B cell (primary cell): Measurements from ENCODE around the gene CDKAL1. TPM values are rescaled to one million over a fixed set of nuclear protein-coding genes. Genes with fewer than 3 reads are reported as not detected.

Experiments used
- ATAC-seq: fragments of 200-7000 bp; cut with Tn5 transposase; one replicate; pipeline ENCODE4 v1.10.0; 2021; ENCODE audit warnings: low read depth, mild to moderate bottlenecking, moderate number of reproducible peaks, moderate library complexity
- CTCF ChIA-PET: fragments of 350-600 bp; sonication (Branson Sonifier 250); formaldehyde crosslinking; loops from one replicate; lab custom pipeline; 2021; ENCODE audit warnings: antibody characterized with exemption, inconsistent platforms; lab: Charles Lee
- POLR2A ChIA-PET: fragments of 350-600 bp; sonication (Branson Sonifier 250); formaldehyde crosslinking; loops from one replicate; lab custom pipeline; 2021; ENCODE audit warnings: antibody characterized with exemption; lab: Charles Lee
- DNase-seq: peaks from one replicate; pipeline ENCODE4 v3.0.0; 2013
- H2AFZ ChIP-seq: 2 replicates; pipeline ENCODE4 v1.6.1; 2012; ENCODE audit warnings: mild to moderate bottlenecking, low read depth, low read length; ENCODE audit not compliant: insufficient read depth, poor library complexity, severe bottlenecking
- H3K27ac ChIP-seq, 2 donors: 1 replicate in 1 of 2; 2 replicates in 1 of 2; pipeline ENCODE4 v1.5.1; 2012 to 2013; ENCODE audit warnings: low read length in 2 of 2, mild to moderate bottlenecking in 2 of 2, moderate library complexity in 1 of 2
- H3K27me3 ChIP-seq, 4 experiments: fragments of 200-600 bp in 1 of 4; sonication (generic) in 1 of 4; replicated peaks in 1 of 4; 1 replicate in 2 of 4; 2 replicates in 2 of 4; pipeline versions ENCODE4 v1.6.1 to v1.7.0; 2013 to 2016; ENCODE audit warnings: low read length in 3 of 4, mild to moderate bottlenecking in 2 of 4, mixed read lengths in 1 of 4, moderate library complexity in 1 of 4; ENCODE audit not compliant: insufficient read depth in 4 of 4, control insufficient read depth in 3 of 4; ENCODE audit errors: control extremely low read depth in 1 of 4
- H3K36me3 ChIP-seq, 2 experiments: replicated peaks in 1 of 2; 1 replicate in 1 of 2; 2 replicates in 1 of 2; pipeline versions ENCODE4 v1.6.1 to v1.7.1; 2013; ENCODE audit warnings: low read length in 1 of 2; ENCODE audit not compliant: insufficient read depth in 2 of 2, control insufficient read depth in 1 of 2; ENCODE audit errors: control extremely low read depth in 1 of 2, extremely low read depth in 1 of 2
- H3K4me1 ChIP-seq, 2 donors: fragments of 200-600 bp in 1 of 2; sonication (generic) in 1 of 2; 1 replicate in 1 of 2; 2 replicates in 1 of 2; pipeline versions ENCODE4 v1.5.1 to v1.6.1; 2013 to 2017; ENCODE audit warnings: low read length in 2 of 2; ENCODE audit not compliant: control insufficient read depth in 2 of 2, insufficient read depth in 2 of 2
- H3K4me2 ChIP-seq: replicated peaks from 2 replicates; pipeline ENCODE3; 2012; ENCODE audit warnings: mild to moderate bottlenecking, low read depth, low read length; ENCODE audit not compliant: poor library complexity, severe bottlenecking
- H3K4me3 ChIP-seq, 5 experiments: fragments of 200-600 bp in 1 of 5; sonication (generic) in 1 of 5; 1 replicate in 3 of 5; 2 replicates in 2 of 5; pipeline versions ENCODE4 v1.5.1 to v1.7.0; 2011 to 2016; ENCODE audit warnings: low read length in 4 of 5, mild to moderate bottlenecking in 4 of 5, low read depth in 2 of 5, control low read depth in 1 of 5, moderate library complexity in 1 of 5; ENCODE audit not compliant: insufficient read depth in 1 of 5; ENCODE audit errors: control extremely low read depth in 1 of 5, extremely low read depth in 1 of 5
- H3K79me2 ChIP-seq: fragments of 200-600 bp; sonication (generic); one replicate; pipeline ENCODE4 v1.6.0; 2016; ENCODE audit warnings: low read length; ENCODE audit not compliant: control insufficient read depth, insufficient read depth
- H3K9ac ChIP-seq: fragments of 200-600 bp; sonication (generic); 2 replicates; pipeline ENCODE4 v1.6.1; 2017; ENCODE audit warnings: mild to moderate bottlenecking, low read length, moderate library complexity
- H3K9me3 ChIP-seq, 3 donors: one replicate each; pipeline versions ENCODE4 v1.6.1 to v1.7.1; 2013; ENCODE audit warnings: low read length in 2 of 3; ENCODE audit not compliant: control insufficient read depth in 2 of 3, insufficient read depth in 1 of 3; ENCODE audit errors: control extremely low read depth in 1 of 3
- H4K20me1 ChIP-seq: 2 replicates; pipeline ENCODE4 v1.6.0; 2012; ENCODE audit warnings: mild to moderate bottlenecking, low read length; ENCODE audit not compliant: insufficient read depth, control insufficient read depth, poor library complexity, severe bottlenecking
- H3K27ac Mint-ChIP-seq: one replicate; pipeline ENCODE4 v1.8.0; 2021; ENCODE audit warnings: mixed read lengths
- H3K27me3 Mint-ChIP-seq: one replicate; pipeline ENCODE4 v1.8.0; 2021; ENCODE audit warnings: mixed read lengths
- H3K4me1 Mint-ChIP-seq: one replicate; pipeline ENCODE4 v1.8.0; 2021; ENCODE audit warnings: mixed read lengths
- H3K4me3 Mint-ChIP-seq: one replicate; pipeline ENCODE4 v1.8.0; 2021; ENCODE audit warnings: mixed read lengths
- H3K9me3 Mint-ChIP-seq: one replicate; pipeline ENCODE4 v1.8.0; 2022; ENCODE audit warnings: mixed read lengths; ENCODE audit not compliant: insufficient read depth
- CTCF ChIP-seq: fragments of 200-600 bp; IDR thresholded peaks from one replicate; pipeline ENCODE4 v1.8.0; 2022; ENCODE audit warnings: antibody characterized with exemption, mild to moderate bottlenecking
- EZH2 ChIP-seq: IDR thresholded peaks from 2 replicates; pipeline ENCODE4 v1.6.1; 2012; ENCODE audit warnings: borderline replicate concordance, low read depth, mild to moderate bottlenecking, moderate library complexity, low read length; ENCODE audit not compliant: insufficient read depth, poor library complexity, severe bottlenecking
- WGBS: methylation state at CpG from one replicate; pipeline ENCODE4 v1.1.5; 2013; ENCODE audit warnings: missing lambda C conversion rate; ENCODE audit not compliant: insufficient coverage; 5-methylcytosine and 5-hydroxymethylcytosine counted together
- intact Hi-C: fragments of 100-400 bp; cut with micrococcal nuclease; formaldehyde crosslinking; loops from one replicate; pipeline ENCODE4 v1.10.0; 2022
- polyA plus RNA-seq: library from polyadenylated mRNA; depleted of rRNA; stranded (reverse); fragments of >200 nt; gene quantifications from 2 replicates; pipeline ENCODE4 v1.2.3, GENCODE V29; 2012
- total RNA-seq, 2 donors: library from RNA; stranded (reverse); fragments of 120-200 nt in 1 of 2; gene quantifications; 1 replicate in 1 of 2; 2 replicates in 1 of 2; pipeline versions ENCODE4 v1.2.3 to v1.2.4, GENCODE V29; 2013 to 2022

The CDKAL1 gene
- total and polyA plus RNA-seq, 2 donors (not counting 1 experiment from before 2014, with no cell fraction given): 6.1 to 33.3 TPM

- Mint-ChIP-seq H3K27me3 (no peaks in the 10 kb centered on the region), H3K4me1 (no peaks in the 10 kb centered on the region), H3K27ac (no peak overlapping the region), H3K4me3 (no peak overlapping the region), H3K9me3 (no peaks in the 10 kb centered on the region)
- Histone ChIP-seq H3K4me2 (no peak overlapping the region), H3K9me3 (no peaks in the 10 kb centered on the region), H3K79me2 (no peaks in the 10 kb centered on the region), H3K27ac (no peak overlapping the region), H3K36me3 (peaks cover 6 to 7% of the 10 kb centered on the region in 2 experiments), H3K4me3 (no peak overlapping the region), H3K27me3 (no peaks in the 10 kb centered on the region), H3K4me1 (no peaks in the 10 kb centered on the region), H4K20me1 (no peaks in the 10 kb centered on the region), H3K9ac (no peak overlapping the region), H2AFZ (no peak overlapping the region)
- ChIA-PET CTCF (no interaction called here), POLR2A (no interaction called here)
- TF ChIP-seq CTCF: no peak
- no peak for TF ChIP-seq EZH2
- intact Hi-C loops: no loop called here
- ATAC-seq: no peak
- 100% methylated on average over 4 of the region's 5 CpGs for WGBS
- no peak for DNase-seq
Observed at GRCh38 chr6:20778459-20778858, 244.2 kb downstream of the CDKAL1 start.

- Mint-ChIP-seq H3K4me3 (no peak overlapping the region), H3K4me1 (no peaks in the 10 kb centered on the region), H3K9me3 (no peaks in the 10 kb centered on the region), H3K27me3 (no peaks in the 10 kb centered on the region), H3K27ac (no peak overlapping the region)
- Histone ChIP-seq H2AFZ (no peak overlapping the region), H3K9me3 (no peaks in the 10 kb centered on the region), H3K27me3 (no peaks in the 10 kb centered on the region), H3K4me2 (no peak overlapping the region), H3K36me3 (peaks cover 6 to 8% of the 10 kb centered on the region in 2 experiments), H3K27ac (no peak overlapping the region), H3K79me2 (no peaks in the 10 kb centered on the region), H4K20me1 (no peaks in the 10 kb centered on the region), H3K9ac (no peak overlapping the region), H3K4me1 (no peaks in the 10 kb centered on the region), H3K4me3 (no peak overlapping the region)
- CTCF ChIA-PET: no interaction called here
- WGBS: 100% methylated on average over 1 of the region's 6 CpGs
- TF ChIP-seq EZH2: no peak
- TF ChIP-seq CTCF: no peak
- DNase-seq: no peak
- no peak for ATAC-seq
- POLR2A ChIA-PET: no interaction called here
- intact Hi-C loops: no loop called here
Observed at GRCh38 chr6:20778912-20779311, 244.7 kb downstream of the CDKAL1 start.
